Stimulated activated CD8-positive, alpha-beta memory T cell treated with anti-CD3 and anti-CD28 coated beads, Interleukin-2, amount 100 ng/mL, for 1 hour (primary cell): ENCODE data around the gene ATG16L1.

Experiments used
- DNase-seq, 2 donors: peaks; one replicate each; pipeline ENCODE4 v3.0.0-alpha.2; 2020; ENCODE audit warnings: low read depth in 2 of 2

ATG16L1 gene

DNA sequence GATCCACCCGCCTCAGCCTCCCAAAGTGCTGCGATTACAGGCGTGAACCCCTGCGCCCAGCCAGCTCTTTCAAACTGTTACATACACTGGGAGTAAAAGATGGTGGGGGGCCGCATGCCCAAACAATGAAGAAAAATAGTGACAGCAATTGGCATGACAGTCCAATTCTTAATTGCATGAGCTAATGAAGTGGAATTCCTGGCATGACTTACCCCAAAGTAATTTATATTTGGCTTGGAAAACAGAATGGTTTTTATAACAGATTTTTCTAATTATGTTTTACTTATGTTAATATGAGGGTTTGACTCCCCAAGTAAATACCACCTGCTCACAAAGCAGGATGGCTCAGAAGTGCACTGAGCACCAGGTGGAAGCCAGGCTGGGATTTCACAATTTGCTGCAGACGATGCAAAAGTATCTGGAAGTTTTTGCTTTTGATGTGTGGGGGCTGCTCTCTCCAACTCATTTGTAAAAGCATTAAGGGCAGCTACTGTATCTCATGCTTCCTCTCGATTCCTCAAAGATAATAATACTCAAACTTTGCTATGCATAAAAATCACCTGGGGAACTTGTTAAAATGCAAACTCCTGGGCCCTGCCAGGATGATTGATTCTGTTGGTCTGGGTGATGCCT, 24.0 kb upstream of the ATG16L1 start:
- DNase-seq = no peak

- no peak for DNase-seq
These were observed 23.1 kb upstream of the ATG16L1 start for GRCh38 chr2:233228376-233228775.

GRCh38 chr2:233233618-233234230, 17.7 kb upstream of the ATG16L1 start:
- no peak for DNase-seq

DNA sequence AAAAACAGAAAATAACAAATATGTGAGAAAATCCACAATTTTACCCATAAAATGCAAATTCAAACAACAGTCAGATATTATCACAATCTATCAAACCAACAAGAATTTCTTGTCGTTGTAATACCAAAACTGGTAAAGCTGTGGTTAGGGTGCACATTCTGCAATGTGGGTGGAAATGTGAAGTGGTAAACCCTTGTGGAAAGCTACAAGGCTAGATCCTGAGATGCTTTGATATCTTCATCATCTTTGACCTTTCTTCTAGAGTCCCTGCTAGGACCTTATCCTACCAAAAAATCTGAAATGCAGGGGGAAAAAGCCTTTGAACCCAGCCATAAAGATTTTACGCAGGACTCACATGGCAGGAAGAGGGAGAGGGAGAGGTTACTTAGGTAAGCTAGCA, 17.2 kb upstream of the ATG16L1 start:
- no peak for DNase-seq

DNA sequence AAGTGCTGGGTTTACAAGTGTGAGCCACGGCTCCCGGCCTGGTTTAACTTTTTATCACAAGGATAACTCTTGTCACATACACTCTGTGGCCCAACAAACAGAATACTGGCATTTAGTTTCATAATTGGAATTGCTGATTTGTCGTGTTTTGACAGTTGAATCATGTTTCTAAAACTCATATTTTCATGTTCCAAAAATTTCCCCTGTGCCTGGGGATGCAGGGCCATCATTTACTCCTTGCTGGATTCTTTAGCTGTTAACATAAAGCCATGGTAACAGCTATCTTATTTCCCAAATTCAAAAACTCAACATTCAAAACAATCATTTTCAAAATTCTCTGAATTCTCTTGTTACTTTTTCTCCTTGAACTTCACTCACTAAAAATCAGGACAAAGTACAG, 16.5 kb upstream of the ATG16L1 start:
- DNase-seq = no peak

DNA sequence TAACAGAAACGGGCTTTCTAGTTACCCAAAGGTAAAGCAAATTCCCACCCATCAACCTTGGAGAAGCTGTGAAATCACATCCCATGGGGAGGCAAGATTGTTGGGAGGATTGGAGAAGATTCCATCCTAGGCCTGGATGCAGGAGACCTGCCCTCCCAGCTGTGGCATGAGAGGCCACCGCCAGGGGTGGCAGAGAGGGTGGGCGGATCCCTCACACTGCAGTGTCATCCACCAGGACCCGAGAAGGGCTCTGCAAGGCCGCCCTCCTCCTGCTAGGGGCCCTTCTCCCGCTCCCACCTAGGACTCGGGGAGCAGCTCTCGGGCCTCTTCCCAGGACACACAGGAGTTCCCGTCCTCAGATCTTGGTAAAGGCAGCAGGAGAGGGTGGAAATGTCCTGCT, 15.5 kb upstream of the ATG16L1 start:
- DNase-seq = no peak

DNA sequence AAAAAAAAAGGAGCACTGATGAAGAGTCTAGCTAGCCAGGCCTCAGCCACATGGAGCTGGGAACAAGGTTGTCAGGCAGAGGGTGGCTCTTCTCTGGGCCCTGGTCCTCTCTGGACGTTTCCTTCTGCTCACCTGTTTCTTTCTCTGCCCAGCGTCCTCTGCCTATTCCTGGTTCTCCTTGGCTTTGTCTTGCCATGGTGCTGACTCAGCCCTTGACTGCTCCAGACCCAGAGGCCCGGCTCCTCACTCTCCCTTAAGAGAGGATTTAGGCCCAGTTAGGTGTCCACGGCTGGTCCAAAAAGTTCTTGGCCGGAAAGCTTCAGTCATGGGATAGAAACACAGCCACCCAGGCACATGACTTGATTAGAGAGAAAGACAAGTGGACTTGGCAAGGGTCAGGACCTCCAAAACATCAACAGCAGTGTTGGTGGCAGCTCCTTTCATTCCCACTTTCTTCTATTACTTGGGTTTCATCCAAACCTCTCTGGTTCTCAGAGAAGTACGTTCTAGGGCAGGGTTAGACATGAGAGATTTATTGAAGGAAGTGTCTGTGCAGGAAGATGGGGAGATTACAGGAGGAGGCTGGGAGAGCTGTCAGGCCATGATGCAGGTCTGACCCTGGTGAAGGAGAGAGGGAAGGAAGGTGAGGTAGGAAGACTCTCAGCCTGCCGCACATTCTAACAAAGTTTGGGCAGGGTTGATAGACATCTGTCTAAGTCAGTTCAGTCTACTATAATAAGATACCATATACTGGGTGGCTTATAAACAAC, 14.5 kb upstream of the ATG16L1 start:
- DNase-seq = no peak

DNA sequence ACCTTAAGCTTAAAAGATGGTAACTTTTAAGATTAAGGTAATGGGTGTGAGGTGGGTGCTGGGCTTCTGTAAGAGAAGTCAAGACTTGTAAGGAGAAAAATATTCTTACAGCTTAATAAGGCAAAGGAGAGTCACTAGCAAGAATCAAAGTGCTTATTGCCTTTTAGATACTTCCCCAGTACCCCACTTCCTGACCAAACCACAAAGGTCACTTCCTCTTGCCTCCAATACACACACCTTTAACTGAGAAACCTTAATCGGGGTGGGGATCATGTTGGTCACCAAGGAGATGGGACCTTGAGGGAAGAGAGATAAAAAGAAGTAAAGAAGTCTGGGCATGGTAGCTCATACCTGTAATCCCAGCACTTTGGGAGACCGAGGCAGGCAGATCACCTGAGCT, 10.6 kb upstream of the ATG16L1 start:
- no peak for DNase-seq

GRCh38 chr2:233241803-233242202, 9.7 kb upstream of the ATG16L1 start:
- DNase-seq = no peak

DNA sequence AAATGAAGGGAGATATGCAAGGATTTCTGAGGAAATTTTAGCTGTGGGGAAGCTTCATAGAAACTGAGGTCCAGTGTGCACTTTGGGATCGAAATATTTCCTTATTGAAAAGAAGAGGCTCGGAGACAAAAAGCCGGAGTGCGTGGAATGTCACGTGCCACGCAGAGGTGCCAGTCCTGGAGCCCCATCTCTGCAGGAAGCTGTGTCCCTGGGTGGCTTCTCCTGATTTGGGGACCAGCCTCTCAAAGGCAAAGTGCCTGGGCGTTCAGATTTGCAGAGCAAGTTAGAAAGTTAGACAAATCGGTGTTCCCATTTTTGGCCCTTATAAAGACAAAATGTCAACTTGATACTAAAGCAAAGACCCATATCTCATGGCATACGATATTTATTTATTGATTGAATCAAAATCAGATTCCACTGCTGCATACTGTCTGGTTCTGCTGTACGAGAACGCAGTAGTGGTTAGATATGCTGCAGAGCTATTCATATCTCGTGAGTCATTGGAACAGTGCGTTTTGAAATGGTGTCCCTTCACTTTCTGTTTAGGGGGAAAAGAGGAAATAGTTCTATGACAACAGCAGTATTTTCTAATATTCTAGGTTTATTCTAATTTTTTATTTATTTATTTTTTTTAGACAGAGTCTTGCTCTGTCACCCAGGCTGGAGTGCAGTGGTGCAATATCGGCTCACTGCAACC, 9.1 kb upstream of the ATG16L1 start:
- no peak for DNase-seq

DNA sequence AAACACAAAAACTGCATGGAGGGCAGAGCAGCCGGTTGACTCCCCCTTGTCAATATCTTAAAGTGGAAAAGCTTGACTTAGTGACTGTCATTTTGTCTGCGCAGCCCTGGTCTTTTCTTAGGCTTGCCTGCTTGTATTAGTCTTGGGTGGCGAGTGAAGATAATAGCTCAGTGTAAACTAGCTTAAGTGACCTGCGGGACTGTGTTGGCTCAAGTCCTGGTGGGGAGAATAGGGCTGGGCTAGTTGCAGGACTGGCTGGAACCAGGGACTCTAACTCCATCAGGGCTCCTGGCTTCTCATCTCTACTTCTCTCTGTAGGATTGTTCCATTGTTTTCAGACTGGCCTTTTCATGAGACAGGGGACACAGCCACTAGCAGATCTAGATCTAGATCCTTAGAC, 8.1 kb upstream of the ATG16L1 start:
- no peak for DNase-seq

- no peak for DNase-seq
These were observed 6.7 kb upstream of the ATG16L1 start for GRCh38 chr2:233244818-233245217.

GRCh38 chr2:233245406-233245805, 6.1 kb upstream of the ATG16L1 start:
- no peak for DNase-seq

DNA sequence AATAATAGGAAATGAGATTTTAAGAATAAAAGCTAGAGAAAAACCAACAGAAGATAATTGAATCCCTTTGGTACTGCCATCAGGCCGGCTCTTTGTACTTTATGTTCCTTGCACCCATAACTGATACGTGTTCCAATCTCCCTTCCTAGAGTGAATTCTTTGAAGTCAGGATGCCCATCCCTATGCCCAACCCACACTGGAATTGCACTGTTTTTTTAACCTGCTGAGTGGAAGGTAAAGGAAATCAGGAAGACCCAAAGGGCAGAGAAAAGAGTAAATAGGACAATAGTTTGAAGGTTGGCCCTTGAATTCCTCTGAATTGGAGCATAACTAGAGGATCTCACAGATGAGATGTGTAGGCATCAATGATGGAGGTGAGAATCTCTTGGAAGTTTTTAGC, 4.4 kb upstream of the ATG16L1 start:
- no peak for DNase-seq

GRCh38 chr2:233247744-233248143, 3.7 kb upstream of the ATG16L1 start:
- DNase-seq = peak in 1 of 2 donors; percentile 28

DNA sequence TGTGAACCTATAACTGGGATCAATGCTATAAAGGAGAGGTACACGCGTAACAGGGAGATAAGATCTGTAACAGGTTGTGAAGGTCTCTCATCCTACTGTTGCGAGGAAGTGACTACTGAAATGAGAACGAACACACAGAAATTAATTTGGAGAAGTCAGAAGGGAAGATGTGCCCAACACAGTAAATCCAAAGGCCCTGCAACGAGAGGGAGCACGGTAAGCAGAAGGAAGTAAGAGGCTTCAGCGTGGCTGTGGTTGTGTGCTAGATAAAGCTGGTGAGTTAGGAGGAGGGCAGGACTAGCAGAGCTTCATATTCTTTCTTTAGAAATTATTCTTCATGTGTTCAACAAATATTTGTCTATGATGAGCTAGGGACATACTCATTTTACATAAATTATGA, 2.5 kb upstream of the ATG16L1 start:
- DNase-seq = no peak

DNA sequence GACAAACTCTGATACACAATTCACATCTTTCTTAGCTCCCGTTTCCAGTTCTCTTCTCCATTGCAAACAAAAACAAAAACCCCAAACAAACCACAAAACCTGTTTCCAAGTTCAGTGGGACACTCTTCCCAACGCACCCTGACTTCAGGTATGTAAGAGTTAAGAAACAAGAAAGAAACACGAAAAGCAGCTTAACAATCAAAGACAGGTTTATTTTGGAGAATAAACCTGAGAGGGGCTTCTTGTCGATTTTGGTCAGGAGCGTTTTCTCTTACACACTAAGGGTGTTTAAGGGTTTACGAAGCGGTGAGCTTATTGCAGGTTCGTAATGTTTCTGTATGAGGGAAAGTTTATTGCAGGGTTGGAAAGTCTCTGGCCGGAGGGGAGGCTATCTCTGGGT, 905 bp upstream of the ATG16L1 start:
- no peak for DNase-seq

DNA sequence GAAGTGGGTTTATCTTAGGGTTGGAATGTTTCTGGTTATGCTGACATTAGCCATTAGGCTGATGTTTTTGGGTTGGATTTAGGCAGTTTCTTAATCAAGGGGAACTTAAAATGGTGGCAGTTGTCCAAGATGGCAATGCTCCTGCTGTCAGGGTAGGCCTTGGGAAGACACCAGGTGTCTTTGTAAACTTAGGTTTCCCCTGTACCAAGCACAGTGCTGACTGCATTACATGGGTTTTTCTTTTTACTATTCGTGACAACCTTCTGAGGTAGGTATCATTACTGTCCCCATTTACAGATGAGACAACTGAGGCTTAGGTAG, 528 bp upstream of the ATG16L1 start:
- no peak for DNase-seq

DNA sequence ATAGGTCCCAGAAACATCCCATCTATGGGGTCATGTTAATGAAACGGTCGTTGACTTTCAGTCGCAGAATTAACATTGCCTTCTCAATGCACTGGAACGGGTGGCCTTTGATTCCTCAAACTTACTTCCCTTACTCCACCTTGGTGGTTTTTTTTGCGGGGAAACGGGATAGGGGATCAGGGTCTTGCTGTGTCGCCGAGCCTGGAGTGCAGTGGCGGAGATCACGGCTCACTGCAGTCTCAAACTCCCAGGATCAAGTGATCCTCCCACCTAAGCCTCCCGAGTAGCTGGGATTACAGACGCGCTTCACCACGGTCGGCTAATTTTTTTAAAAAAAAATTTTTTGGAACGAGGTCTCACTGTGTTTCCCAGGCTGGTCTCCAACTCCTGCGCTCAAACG, 754 bp downstream of the ATG16L1 start:
- DNase-seq = no peak

GRCh38 chr2:233255151-233255550, 3.7 kb downstream of the ATG16L1 start:
- no peak for DNase-seq

DNA sequence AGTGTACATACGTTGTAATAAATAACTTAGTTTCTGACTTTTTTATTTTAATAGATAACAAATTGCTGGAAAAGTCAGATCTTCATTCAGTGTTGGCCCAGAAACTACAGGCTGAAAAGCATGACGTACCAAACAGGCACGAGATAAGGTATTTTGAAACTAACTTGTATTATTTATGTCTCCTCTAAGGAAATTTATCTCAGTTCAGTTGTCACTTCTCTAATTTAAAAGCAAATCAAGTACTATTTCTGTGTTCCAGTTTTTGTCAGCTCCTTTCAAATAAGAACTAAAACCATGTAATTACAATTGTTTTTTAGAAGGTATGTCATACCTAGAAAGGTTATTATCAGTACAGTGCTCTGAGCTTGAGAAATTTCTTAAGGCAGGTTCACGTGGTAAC, 4.6 kb downstream of the ATG16L1 start:
- DNase-seq = no peak

DNA sequence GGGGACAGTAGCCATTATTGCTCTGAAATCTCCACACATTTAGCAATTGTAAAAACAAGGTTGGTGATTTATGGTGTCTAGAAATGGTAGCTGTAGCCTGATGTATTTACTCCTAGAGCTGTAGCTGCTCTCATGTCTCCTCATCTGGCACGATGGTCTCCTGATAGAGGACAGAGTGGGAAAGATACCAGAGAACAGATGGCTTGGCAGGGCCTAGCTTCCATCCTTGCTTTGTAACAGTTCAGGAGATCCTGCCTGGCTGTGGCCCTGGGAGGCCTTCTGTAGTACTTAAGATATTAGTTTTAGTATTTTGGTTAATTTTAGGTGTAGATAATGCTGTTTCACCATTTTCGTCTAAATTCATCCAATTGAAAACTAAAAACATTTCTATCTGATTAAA, 6.7 kb downstream of the ATG16L1 start:
- no peak for DNase-seq

DNA sequence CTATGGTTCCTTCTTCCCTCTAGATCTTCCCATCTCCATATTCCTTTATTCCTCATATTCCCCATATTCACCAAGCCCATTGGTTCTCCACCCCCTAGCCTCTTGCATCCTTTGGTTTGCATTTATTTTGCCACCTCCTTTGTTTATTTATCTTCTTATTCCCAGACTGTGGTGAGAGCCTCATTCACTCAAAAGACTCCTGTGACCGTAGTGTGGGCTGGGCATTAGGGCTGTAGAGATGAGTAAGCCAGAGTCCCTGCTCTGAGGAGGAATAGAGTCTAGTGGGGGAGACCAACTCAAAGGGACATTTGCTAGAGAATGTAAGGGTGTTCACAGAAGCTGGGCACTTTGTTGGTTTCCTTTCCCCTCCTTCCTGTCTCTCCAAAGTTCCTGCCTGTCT, 8.3 kb downstream of the ATG16L1 start:
- DNase-seq = no peak
